Naive B cell (primary cell): ENCODE results near the gene THAP4. TPM values are rescaled to one million over a fixed set of nuclear protein-coding genes. Genes with fewer than 3 reads are reported as not detected.
A peak's percentile ranks its signal among the peaks of the same experiment; 100 is the strongest.

Experiments used
- ATAC-seq, 2 donors: fragments of 150-1000 bp; cut with Tn5 transposase; 2 replicates each; pipeline ENCODE4 v1.10.0; 2021; ENCODE audit warnings: low read depth in 2 of 2, mild to moderate bottlenecking in 2 of 2, moderate library complexity in 2 of 2
- DNase-seq: peaks from one replicate; pipeline ENCODE4 v3.0.0; 2022
- H3K27ac Mint-ChIP-seq, 6 donors: one replicate each; pipeline ENCODE4 v1.8.0; 2020 to 2022; ENCODE audit warnings: mild to moderate bottlenecking in 6 of 6, mixed read lengths in 6 of 6, moderate library complexity in 5 of 6, inconsistent platforms in 2 of 6
- H3K27me3 Mint-ChIP-seq, 3 donors: one replicate each; pipeline ENCODE4 v1.8.0; 2021 to 2022; ENCODE audit warnings: mixed read lengths in 3 of 3, mild to moderate bottlenecking in 1 of 3
- H3K36me3 Mint-ChIP-seq, 2 donors: one replicate each; pipeline ENCODE4 v1.8.0; 2020 to 2022; ENCODE audit warnings: mixed read lengths in 2 of 2, inconsistent platforms in 1 of 2, mild to moderate bottlenecking in 1 of 2
- H3K4me1 Mint-ChIP-seq, 3 donors: one replicate each; pipeline ENCODE4 v1.8.0; 2020 to 2022; ENCODE audit warnings: mixed read lengths in 3 of 3, inconsistent platforms in 1 of 3, mild to moderate bottlenecking in 1 of 3, moderate library complexity in 1 of 3
- H3K4me3 Mint-ChIP-seq, 8 donors: one replicate each; pipeline ENCODE4 v1.8.0; 2020 to 2022; ENCODE audit warnings: mild to moderate bottlenecking in 8 of 8, mixed read lengths in 8 of 8, moderate library complexity in 8 of 8, inconsistent platforms in 2 of 8
- H3K9me3 Mint-ChIP-seq, 7 donors: one replicate each; pipeline ENCODE4 v1.8.0; 2020 to 2022; ENCODE audit warnings: mixed read lengths in 7 of 7, mild to moderate bottlenecking in 5 of 7, inconsistent platforms in 2 of 7, moderate library complexity in 1 of 7
- polyA plus RNA-seq, 6 donors: library from polyadenylated mRNA; unstranded; fragments of 300-500 nt; fragmentation: Illumina TruSeq; gene quantifications; one replicate each; pipeline ENCODE4 v1.2.3, GENCODE V29; 2021; ENCODE audit warnings: low read depth in 6 of 6

Gene THAP4
- 10 to 100 TPM; 23.8 to 48.4 (median 29.9) TPM for polyA plus RNA-seq

DNA sequence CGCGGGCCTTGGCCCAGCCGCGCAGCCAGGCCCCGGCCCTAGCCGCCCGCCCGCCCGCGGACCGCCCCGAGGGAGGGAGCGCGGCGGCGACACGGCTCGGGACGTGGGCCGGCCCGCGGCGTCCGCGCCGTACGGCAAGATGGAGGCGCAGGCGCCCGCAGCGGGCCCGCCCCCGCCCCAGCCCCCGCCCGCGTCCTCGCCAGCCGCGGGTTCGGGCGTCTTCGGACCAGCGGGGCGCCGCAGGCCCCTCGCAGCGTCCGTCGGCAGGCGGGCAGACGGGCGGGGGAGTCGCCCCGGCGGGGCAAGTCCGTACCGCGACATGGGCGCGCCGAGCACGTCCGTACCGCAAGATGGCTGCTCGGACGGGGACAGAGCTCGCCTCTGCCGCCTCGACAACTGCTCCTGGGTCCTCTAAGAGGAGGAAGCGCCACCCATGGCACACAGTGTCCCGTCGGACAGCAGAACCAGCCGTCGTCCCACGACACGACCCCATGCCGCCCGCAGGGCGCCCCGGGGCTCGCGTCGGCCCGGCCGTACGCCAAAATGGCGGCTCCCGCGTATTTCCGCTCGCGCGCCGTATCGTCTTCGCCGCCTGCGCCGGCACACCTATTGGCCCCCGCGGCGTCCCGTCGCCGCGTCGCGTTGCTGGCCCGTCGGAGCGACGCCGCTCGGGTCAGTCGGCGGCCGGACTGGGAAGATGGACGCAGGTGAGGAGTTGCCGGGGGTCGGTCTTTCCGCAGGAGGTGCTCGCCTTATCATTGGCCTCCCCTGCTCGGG, at the start of gene THAP4, which contains the start of gene ATG4B:
Gene THAP4 (minus strand): TSS at position 141 of the 777 bp plus-strand sequence. CDS start 141 bp downstream, outside the sequence.
Gene ATG4B (plus strand): TSS at position 676 of the 777 bp plus-strand sequence. CDS start 22 bp downstream, at position 698.
- H3K9me3 Mint-ChIP-seq, result no peaks in the 10 kb centered on the region
- peak within 1 kb of the TSS; percentile 84 to 97 (median 94) for H3K27ac Mint-ChIP-seq
- peak within 1 kb of the TSS; percentile 77 to 96 (median 91) for H3K4me3 Mint-ChIP-seq
- peaks cover 26 to 57% (median 51%) of the 10 kb centered on the region in 3 donors for H3K4me1 Mint-ChIP-seq
- DNase-seq (peak; percentile 81), ATAC-seq (peak; percentile 70 to 71)
- H3K36me3 Mint-ChIP-seq, result no peaks in the 10 kb centered on the region
- H3K27me3 Mint-ChIP-seq, result no peaks in the 10 kb centered on the region

DNA sequence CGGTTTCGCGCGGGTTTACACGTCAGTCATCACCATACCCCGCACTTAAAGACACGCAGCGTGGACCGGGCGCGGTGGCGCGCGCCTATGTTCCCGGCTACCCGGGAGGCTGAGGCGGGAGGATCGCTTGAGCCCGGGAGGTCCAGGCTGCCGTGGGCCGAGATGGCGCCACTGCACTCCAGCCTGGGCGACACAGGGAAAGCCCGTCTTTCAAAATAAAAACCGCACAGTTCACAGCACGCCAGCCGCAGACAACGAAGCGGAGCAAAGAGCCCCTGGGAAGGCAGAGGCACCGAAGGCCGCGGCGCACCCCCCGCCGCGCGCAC, 49.3 kb upstream of the THAP4 start:
- Mint-ChIP-seq H3K27ac (peak overlapping the region in 4 of 6 donors; percentile 12 to 86 (median 48)), H3K4me1 (peaks cover 17 to 34% (median 19%) of the 10 kb centered on the region in 3 donors), H3K36me3 (no peaks in the 10 kb centered on the region), H3K4me3 (peak overlapping the region; percentile 78 to 95 (median 91)), H3K27me3 (no peaks in the 10 kb centered on the region), H3K9me3 (no peaks in the 10 kb centered on the region)
- DNase-seq, result no peak
- ATAC-seq, result peak in 1 of 2 donors; percentile 7

GRCh38 chr2:241680827-241681599, 44.1 kb upstream of the THAP4 start:
- DNase-seq (no peak), ATAC-seq (no peak)
- H3K27ac Mint-ChIP-seq, result no peak overlapping the region
- H3K4me1 Mint-ChIP-seq, result peaks cover 3 to 5% (median 5%) of the 10 kb centered on the region in 3 donors
- no peaks in the 10 kb centered on the region for H3K27me3 Mint-ChIP-seq
- H3K9me3 Mint-ChIP-seq, result no peaks in the 10 kb centered on the region
- H3K36me3 Mint-ChIP-seq, result no peaks in the 10 kb centered on the region
- peak overlapping the region in 1 of 8 donors; percentile 48 for H3K4me3 Mint-ChIP-seq

- DNase-seq (no peak), ATAC-seq (no peak)
- Mint-ChIP-seq H3K36me3 (no peaks in the 10 kb centered on the region), H3K9me3 (no peaks in the 10 kb centered on the region), H3K4me3 (no peak overlapping the region), H3K27ac (no peak overlapping the region), H3K4me1 (peaks cover 0 to 3% (median 2%) of the 10 kb centered on the region in 3 donors), H3K27me3 (no peaks in the 10 kb centered on the region)
Observed at GRCh38 chr2:241680044-241680443, 43.1 kb upstream of the THAP4 start.

- no peak overlapping the region for H3K4me3 Mint-ChIP-seq
- H3K9me3 Mint-ChIP-seq, result no peaks in the 10 kb centered on the region
- no peak for DNase-seq
- H3K27ac Mint-ChIP-seq, result peak overlapping the region in 1 of 6 donors; percentile 94
- peaks cover 0 to 3% (median 2%) of the 10 kb centered on the region in 3 donors for H3K4me1 Mint-ChIP-seq
- no peaks in the 10 kb centered on the region for H3K27me3 Mint-ChIP-seq
- ATAC-seq, result no peak
- H3K36me3 Mint-ChIP-seq, result no peaks in the 10 kb centered on the region
Observed at GRCh38 chr2:241678784-241679540, 42.0 kb upstream of the THAP4 start.

GRCh38 chr2:241678307-241678706, 41.3 kb upstream of the THAP4 start:
- Mint-ChIP-seq H3K36me3 (no peaks in the 10 kb centered on the region), H3K9me3 (no peaks in the 10 kb centered on the region), H3K27me3 (no peaks in the 10 kb centered on the region), H3K4me1 (peaks cover 0 to 3% (median 2%) of the 10 kb centered on the region in 3 donors), H3K4me3 (no peak overlapping the region), H3K27ac (no peak overlapping the region)
- ATAC-seq, result no peak
- no peak for DNase-seq

DNA sequence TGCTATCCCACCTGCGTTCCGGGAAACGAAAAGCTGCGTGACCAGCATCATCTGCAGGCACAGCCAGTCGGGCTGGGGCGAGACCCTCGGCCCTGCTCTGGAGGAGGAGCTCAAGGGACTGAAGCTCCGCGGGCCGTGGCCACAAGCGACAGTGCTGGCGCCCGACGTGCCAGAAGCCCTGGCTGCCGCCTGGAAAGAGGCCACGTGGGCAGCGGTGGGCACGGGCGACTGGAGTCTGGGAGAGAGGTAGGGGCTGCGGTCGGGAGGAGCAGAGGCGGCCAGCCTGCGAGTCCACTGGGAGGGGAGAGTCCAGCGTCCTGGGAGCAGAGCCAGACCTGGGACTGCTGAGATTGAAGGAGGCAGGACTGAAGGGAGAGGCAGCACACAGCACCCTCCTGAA, 40.4 kb upstream of the THAP4 start:
- H3K4me3 Mint-ChIP-seq, result no peak overlapping the region
- no peaks in the 10 kb centered on the region for H3K36me3 Mint-ChIP-seq
- DNase-seq (no peak), ATAC-seq (no peak)
- no peaks in the 10 kb centered on the region for H3K27me3 Mint-ChIP-seq
- H3K27ac Mint-ChIP-seq, result peak overlapping the region in 2 of 6 donors; percentile 6 to 56
- H3K4me1 Mint-ChIP-seq, result peaks cover 0 to 3% (median 2%) of the 10 kb centered on the region in 3 donors
- no peaks in the 10 kb centered on the region for H3K9me3 Mint-ChIP-seq

- Mint-ChIP-seq H3K36me3 (no peaks in the 10 kb centered on the region), H3K27me3 (no peaks in the 10 kb centered on the region), H3K9me3 (no peaks in the 10 kb centered on the region), H3K4me3 (no peak overlapping the region), H3K27ac (peak overlapping the region in 1 of 6 donors; percentile 39), H3K4me1 (no peaks in the 10 kb centered on the region)
- no peak for DNase-seq
- no peak for ATAC-seq
Observed at GRCh38 chr2:241676665-241677064, 39.7 kb upstream of the THAP4 start.

DNA sequence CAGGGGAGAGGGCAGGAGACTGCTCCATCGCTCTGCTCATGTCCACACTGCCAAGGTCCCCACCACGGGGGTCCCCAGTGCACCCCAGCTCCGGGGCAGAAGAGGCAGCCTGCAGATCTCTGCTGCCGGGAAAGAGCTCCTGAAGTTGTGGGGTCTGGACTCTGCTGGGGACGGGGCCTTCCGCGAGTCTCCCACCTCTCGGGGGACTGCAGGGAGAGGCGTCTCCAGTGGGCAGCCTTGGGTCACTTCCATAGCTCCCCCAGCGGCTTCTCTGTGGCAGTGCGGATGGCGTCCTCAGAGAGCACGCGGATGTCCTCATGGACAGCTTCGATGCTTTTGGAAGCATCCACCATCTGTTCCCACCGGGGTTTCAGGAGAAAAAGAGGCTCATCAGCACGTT, 38.9 kb upstream of the THAP4 start:
- Mint-ChIP-seq H3K36me3 (no peaks in the 10 kb centered on the region), H3K27ac (no peak overlapping the region), H3K27me3 (no peaks in the 10 kb centered on the region), H3K9me3 (no peaks in the 10 kb centered on the region), H3K4me3 (no peak overlapping the region), H3K4me1 (no peaks in the 10 kb centered on the region)
- no peak for ATAC-seq
- DNase-seq, result no peak

DNA sequence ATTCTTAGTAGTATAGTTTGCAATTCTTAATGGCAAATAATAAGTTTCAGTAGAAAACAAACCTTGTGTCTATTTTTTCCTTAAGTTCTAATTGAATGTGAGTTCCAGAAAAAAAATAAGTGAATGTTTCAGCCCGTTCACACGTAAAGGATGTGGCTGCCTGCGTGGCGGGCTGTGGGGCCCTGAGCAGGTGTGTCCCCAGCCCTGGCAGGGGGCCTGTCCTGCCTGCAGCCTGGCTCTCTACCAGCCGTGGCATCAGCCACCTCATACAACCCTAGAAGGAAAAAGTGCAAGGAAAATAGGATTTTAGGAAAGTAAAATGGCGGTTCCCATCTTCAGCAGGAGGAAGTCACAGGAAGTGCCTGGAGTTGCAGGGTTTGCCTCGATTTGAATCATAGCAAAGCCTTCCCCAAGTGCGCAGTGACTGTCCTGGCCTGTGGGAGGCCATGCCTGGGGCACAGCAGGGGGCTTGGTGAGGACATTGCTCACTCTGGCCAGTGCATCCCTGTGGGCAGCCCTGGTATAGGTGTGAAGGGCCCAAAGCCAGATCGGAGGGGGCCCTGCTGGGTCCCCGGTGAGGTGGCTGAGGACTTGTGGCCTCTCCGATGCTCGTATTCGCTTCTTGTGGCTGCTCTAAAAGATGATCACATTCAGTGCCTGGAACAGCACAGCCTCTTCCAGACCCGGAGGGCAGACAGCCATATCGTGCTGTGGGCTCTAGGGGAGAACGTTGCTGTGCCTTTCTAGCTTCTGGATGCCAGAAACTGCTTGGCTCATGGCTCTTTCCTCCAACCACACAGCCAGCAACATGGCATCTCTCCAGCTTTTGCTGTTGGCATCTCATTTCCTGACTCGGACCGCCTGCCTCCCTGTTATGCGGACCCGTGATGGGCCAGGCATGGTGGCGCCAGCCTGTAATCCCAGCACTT, 37.1 kb upstream of the THAP4 start:
- Mint-ChIP-seq H3K36me3 (no peaks in the 10 kb centered on the region), H3K27me3 (no peaks in the 10 kb centered on the region), H3K4me1 (no peaks in the 10 kb centered on the region), H3K27ac (peak overlapping the region in 3 of 6 donors; percentile 42 to 86 (median 43)), H3K4me3 (no peak overlapping the region), H3K9me3 (no peaks in the 10 kb centered on the region)
- no peak for DNase-seq
- ATAC-seq, result no peak

DNA sequence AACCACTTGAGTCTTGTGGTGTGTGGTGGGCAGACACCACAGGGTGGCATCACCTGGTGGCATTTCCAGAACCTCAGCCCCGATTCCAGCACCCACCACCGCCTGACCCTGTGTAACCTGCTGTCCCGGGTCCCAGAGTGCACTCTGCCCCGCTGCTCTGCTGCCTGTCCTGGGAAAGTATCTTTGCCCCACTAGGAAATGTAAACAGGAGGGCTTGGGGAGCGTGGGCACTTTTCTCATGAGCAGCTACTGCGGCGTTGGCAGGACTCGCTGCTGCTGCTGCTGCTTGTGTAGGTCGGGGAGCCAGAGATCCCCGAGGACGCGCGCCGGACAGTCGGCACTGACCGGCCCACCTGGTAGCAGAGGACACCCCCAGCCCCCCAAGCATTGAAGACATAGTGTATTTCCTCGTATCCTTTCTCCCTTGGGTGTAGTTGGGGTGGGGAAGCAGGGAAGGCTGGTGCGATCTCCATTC, 36.3 kb upstream of the THAP4 start:
- no peaks in the 10 kb centered on the region for H3K27me3 Mint-ChIP-seq
- ATAC-seq, result no peak

More for the DNA sequence above, 36.3 kb upstream of the THAP4 start:
- no peaks in the 10 kb centered on the region for H3K4me1 Mint-ChIP-seq
- H3K9me3 Mint-ChIP-seq, result no peaks in the 10 kb centered on the region
- DNase-seq, result no peak
- H3K4me3 Mint-ChIP-seq, result no peak overlapping the region
- H3K36me3 Mint-ChIP-seq, result no peaks in the 10 kb centered on the region
- H3K27ac Mint-ChIP-seq, result peak overlapping the region in 1 of 6 donors; percentile 42
